RCC 7860 (cell line): ENCODE measurements around the gene WFS1.

Source experiments
- DNase-seq: peaks from one replicate; pipeline ENCODE4 v3.0.0-alpha.2; 2015; ENCODE audit warnings: low spot score
- FAIRE-seq: peaks from 2 replicates; lab custom pipeline; 2012; peaks lifted over from hg19 to GRCh38; lab: Jason Lieb, UNC

Gene WFS1

DNA sequence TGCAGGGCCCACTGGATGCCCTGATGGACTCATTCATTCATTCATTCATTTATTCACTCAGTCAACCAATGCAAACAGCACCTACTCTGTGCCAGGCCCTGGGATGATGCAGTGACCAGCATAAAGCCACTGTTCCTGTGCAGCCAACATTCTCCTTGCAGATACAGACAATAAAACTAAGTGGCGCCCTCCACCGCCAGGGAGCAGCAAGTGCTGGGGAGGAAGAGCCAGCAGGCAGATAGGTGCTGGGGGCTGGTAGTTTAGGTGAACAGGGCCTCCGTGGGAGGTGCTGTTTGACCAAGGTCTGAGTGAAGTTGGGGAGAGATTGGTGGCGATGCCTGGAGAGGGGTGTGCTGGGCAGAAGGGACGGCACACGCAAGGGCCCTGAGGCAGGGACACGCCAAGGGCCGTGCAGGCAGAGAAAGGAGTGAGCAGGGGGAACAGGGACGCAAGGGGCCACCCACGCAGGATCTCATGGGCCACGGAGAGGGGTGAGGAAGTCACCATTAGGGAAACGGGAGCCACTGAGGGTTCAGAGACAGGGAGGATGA lies 65.5 kb downstream of the WFS1 start:
- FAIRE-seq (no peak), DNase-seq (no peak)

DNA sequence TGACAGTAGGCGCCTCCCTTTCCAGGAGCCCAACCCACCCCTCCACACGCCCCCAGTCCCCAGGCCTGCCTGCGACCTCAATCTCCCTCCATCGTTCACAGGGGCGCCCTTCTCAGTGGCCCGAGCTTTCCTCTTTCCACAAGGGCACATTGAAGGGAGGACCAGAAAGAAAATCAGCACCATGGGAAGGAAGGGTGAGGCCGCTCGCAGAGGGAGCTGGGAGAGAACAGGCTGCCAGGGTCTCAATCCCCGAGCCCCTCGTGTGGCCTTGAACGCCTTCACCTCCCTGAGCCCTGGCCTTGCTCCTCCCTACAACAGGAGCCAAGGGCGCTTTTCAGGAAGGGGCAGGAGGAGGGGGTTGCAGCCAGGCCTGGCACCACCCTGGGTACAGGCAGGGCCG lies 66.5 kb downstream of the WFS1 start:
- no peak for FAIRE-seq

DNA sequence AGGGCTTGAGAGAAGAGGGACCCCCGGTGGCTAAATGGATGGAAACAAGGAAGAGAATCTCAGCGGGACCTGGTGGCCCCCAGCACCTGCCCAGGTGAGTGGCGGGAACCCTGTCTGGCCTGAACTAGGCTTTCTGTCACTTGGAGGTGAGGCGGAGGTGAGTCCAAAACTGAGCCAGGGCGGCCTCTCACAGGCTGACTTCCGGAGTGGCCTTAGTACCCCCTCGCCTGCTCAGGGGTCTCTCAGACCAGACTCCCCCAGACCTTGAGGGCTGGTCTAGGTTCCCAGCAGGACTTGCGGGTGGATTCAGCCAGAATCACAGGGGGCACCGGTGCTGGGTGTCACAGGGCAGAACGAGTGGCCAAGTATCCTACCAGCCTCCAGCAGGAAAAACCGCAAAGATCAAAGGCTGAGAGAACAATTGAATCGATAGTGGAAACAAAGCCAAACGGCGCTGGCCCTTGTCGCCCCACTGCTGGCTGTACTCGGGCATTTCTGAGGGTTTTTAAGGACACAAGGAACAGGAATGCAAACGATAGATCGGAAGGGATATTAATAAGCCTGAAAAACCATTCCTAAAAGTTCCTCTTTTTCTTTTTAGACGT lies 67.8 kb downstream of the WFS1 start:
- FAIRE-seq (no peak), DNase-seq (no peak)

More for the DNA sequence above, 66.5 kb downstream of the WFS1 start:
- DNase-seq = no peak

DNA sequence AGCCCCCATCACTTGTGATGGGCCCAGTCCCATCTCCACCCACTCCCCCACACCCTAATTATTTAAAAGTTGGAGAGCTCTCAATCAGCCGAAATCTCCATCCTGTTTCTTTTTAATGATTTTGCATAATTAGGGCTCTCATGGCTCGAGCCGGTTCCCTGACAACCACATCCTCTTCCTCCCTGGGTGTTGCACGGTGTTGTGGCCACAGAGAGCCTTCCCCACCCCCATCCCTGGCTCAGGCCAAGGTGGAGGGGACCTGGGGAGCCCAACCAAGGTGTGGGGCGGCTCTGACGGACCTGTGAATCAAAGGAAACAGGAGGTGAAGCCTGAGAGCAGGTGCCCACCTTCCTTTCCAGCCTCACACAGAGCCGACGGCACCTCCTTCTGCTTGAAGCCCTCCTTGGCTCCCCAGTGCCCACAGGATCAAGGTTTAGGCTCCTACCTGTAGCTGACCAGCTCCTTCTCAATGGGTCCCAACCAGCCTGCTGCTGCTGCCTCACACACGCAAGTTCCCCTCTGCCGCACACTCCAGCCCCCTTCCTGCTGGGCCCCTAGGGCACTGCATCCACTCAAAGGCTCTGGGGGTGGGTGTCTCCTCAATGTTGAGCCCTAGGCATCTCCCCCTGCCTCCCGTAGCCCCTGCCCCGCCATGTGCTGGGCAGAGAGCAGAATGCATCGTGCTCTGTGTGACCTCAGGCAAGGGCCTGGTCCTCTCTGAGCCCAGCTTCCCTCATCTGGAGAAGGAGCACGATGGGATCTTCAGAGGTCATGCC lies 68.7 kb downstream of the WFS1 start:
- DNase-seq (no peak), FAIRE-seq (no peak)

DNA sequence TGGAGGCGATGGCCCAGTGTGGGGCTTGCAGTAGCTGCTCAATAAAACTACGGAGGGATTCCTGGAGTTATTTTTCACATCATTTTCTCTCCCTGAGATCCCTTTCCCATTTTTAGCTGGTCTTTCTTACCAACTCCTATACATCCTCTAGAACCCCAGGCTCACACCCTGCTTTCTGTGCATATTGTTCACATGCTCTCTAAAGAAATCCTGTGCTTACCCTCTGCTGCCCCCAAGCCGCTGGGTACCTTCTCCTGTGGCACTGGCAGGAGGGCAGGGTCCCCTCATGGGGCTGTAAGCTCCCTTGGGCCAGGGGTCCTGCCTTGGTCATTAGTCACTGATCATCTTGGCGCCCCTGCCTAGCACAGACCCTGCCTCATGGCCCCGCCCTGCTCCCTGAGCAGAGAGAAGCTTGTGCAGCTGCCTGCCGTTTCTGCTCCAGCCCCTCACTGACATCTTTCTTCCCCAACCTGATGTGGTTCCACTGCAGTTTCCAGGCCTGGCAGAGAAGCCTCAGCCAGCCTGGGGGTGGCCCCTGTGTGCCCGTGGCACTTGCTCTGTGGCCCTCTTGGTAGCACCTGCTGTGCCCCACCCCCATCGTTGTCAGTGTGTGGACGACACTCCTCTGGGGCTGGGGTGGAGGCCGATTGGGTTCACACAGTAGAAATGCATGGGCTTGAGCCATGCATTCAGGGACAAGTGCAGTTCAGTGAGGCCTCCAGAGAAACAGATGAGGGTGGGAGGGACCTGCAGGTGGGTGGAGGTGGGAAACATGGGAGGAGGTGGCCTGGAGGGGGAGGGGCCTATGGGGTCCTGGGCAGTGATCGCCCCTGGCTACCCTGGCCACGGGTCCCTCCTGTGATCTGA lies 69.5 kb downstream of the WFS1 start:
- FAIRE-seq (no peak), DNase-seq (no peak)

DNA sequence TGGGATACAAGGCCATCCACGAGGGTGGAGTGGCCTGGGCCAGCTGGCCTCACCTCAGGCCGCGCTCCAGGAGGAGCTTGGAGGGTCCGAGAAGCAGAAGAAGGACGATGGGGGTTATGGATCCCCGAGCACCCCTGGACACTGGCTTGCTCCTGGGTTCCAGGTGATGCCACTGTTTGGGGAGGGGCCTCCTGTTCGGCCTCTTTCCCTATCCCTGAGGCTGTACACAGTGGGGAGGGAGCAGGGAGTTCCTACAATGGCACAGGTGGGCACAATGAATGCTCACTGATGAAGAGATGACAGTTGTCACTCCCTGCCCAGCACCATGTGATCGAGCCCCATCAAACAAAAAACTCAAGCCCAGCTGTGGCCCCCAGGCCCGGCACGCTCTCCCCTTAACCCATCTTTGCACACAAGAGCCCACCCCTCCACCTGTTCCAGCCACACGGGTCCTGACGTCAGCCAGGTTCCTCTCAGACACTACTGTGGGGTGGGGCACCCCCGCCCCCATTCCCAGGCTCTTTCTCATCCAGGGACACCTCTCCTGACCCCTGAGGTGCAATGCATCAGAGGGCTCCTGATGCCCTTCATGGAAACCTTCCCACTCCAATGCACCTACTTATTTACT lies 70.3 kb downstream of the WFS1 start:
- FAIRE-seq (no peak), DNase-seq (no peak)

DNA sequence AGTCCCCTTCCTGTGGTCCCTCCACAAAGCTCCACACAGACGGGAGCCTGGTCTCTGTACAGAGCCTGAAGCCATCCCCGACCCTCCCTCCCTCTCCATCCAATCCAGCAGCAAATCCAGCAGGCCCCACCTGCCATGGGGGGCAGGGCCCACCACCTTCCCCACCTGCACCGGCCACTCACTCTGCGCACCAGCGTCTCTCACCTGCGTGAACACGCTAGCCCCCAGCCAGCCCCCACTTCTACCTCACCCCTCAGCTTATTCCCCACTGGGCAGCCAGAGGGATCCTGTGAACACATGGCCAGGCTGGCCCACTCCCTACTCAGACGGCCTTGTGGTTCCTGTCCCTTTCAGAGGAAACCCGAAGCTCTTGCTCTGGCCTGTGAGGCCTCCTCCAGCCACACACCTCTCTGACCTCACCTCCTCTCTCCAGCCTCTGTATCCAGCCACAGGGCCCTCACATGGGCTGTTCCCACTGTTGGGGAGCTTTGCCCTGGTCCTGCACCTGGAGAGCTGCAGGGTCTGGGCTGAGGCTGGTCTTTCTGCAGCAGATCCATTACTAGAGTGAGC lies 70.9 kb downstream of the WFS1 start:
- DNase-seq (no peak), FAIRE-seq (no peak)

DNA sequence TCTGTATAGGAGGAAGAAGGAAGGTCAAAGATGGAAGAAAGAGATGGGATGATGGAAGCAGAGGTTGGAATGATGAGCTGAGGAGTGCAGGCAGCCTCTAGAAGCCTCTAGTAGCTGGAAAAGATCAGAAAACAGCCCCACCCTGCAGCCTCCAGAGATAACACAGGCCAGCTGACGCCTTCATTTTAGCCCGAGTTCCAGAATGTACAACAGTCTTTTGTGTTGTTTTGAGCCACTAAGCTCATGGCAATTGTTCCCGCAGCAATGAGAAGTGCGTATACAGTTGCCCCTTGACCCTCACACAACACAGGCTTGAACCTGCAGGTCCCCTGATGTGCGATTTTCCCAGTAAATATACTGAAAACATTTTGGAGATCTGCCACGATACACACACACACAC lies 72.0 kb downstream of the WFS1 start:
- no peak for FAIRE-seq

DNA sequence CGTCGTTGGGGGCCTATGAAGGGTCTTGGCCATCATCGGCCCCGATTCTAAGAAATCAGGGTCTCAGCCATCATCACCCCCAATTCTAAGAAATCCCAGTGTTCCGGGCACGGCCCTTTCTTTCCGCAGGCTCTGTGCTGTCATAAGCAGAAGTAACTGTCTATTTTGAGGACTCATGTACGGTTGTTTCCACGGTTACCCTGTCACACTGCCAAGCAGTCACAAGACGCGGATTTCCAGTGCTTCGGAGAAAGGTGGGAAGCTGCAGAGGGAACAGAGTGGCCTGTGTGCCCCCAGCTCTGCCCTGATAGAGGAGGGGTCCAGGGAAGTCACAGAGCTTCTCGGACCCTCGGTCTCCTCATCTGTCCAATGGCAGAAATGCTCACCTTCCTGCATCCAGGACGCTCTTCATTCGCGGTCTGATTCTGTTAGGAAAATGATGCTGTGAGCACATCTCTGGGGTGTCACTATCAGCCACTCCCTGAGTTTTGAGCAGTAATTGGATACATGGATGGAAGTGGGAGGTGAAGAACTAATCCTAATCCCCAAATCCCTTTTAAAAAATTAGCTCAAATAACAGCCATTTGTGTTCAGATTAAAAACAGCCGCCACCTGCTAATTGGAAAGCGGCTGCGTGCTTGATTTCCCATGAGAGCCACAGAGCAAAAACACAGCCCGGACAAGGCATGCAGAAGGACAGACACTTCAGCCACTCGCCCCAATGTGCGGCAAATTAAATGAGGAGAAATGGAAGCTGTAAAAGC lies 73.1 kb downstream of the WFS1 start:
- DNase-seq = no peak
- FAIRE-seq = no peak

More for the DNA sequence above, 72.0 kb downstream of the WFS1 start:
- DNase-seq = no peak

DNA sequence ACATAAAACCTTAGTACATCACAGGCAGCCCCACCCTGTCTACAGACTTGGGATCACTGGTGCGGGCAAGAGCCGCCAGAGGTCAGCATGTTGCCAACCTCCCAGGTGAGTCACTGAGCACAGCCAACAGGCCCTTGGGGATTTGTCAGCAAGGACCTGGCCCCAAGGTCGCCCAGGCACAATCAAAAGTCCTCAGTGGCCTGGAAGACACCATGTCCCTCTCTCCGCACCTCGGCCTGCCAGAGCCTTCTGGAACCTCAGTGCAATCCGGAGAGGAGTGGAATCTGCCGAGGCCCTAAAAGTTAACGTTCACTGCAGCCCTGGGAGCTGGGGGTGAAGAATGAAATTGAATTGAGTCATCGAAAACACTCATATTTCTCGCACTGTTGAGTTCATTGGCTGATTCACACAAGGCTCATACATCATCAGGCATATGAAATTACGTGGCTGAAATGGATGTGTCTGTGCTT lies 74.3 kb downstream of the WFS1 start:
- FAIRE-seq (peak; percentile 91), DNase-seq (peak; percentile 85)

DNA sequence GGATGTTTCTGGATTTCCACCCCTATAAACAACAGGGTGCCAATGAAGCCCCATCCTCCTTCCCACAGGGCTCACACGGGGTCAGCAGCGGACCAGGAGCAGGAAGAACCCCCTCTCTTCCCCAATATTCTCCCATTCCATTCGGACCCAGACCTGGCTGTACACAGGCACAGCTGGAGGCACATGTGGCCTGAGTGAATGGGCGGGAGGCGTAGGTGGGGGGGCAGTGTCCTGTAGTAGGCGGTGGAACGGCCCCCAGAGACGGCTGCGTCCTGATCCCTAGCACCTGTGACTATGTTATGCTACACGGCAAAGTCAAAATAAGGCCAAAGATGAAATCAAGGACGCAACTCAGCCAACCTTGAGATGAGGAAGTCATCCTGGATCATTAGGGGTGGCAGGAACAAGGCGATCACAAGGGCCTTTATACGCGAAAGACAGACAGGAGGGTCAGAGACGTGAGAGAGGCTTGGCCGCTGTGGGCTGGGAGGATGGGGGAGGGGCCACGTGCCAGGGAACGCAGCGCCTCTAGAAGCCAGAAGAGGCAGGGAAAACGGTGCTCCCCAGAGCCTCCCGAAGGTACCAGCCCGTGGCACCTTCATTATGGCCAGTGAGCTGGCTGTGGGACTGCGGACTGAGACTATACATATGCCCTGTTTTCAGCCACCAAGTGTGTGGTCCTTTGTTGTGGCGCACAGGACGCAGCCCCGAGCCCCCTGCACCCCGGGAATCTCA lies 75.6 kb downstream of the WFS1 start:
- FAIRE-seq (no peak), DNase-seq (no peak)

DNA sequence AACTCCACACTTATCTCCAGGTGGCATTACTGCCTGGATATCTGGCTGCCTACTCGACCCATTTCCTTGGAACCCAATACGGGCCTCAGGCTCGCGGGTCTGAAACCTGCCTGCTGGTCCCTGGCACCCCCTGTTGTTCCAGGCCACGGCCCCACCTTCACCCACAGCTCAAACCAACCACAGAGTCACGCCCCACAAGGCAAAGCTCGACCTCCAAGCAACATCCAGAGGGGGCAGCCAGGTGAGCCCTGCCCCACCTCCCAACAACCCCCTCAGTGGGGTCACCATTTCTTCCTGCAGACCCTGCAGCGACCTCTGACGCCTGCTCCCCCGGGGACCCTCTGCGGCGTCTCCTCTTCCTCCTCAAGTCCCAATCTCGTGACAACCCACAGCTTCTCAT lies 76.2 kb downstream of the WFS1 start:
- no peak for FAIRE-seq
- no peak for DNase-seq

DNA sequence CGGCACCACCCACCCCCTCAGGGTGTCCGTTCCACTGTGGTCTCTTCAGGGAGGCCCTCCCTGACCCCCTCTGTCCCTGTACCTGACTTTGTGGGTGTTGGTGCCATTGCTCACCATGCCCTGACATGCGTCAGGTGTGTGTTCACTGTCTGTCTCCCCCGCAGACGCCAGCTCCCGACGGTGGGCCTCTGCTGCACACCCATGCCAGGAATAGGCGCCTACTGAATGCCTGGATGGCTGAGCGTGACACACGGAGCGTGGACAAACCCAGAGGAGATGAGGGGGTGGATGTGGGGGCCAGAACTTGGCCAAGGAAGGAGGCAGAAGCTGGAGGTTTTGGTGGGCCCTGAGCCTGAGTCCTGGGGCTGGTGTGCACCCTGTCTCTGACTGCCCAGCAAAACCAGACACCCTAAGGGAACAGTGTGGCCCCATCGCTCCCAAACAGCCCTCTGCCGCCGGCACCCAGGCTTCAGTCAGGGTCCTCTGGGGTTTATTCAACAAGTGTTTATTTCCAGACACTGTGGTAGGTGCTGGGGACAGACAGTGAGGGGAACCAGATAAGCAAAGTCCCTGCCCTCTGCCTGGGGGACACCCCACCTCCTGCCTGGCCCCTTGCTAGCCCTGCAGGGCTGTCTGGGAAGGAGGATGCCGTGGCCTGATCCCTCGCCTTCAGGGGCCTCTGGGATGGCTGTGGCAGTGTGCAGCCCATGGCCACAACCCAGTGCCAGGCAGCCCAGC lies 76.9 kb downstream of the WFS1 start:
- DNase-seq = no peak
- no peak for FAIRE-seq

DNA sequence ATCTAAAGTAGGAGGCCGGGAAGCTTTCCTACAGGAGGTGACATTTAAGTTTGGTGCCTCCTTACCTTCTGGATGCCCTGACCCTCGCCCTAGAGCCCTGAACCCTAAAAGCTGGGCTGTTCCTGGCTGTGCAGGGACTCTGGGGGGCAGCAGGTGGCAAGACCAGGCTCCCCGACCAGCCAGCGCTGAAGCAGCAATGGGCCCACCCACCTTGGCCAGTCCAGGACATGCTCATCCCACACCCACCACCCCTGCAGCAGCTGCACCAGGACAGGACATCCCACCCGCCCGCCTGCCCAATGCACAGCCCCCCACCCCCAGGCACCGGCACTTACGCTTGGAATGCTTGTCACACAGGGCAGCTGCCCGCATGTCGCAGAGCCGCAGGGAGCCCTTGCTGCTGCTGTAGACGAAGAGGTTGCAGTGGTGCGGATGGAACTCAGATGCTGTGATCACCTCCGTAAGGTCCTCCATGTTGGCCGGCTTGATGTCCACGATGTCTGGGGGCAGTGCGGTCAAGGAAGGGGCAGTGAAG lies 77.9 kb downstream of the WFS1 start:
- no peak for FAIRE-seq
- DNase-seq = no peak

DNA sequence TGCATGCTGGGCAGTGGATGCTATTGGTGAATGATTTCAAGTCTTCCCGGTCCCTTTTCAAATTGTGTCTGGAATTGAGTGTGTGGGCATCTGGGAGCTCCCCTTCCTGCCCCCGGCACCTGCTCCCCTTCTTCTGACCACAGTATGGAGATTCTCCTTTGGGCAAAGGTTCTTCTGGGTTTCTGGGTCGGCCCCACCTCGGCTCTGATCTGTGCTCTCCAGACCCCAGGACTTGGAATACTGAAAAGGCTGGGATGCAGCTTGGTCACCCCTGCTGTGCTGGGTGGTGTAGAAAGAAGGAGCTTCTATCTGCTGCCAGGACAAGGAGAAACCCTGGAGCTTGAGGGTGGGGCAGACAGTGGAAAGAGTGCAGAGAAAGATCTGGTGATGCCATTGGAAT lies 78.8 kb downstream of the WFS1 start:
- DNase-seq = no peak
- no peak for FAIRE-seq

DNA sequence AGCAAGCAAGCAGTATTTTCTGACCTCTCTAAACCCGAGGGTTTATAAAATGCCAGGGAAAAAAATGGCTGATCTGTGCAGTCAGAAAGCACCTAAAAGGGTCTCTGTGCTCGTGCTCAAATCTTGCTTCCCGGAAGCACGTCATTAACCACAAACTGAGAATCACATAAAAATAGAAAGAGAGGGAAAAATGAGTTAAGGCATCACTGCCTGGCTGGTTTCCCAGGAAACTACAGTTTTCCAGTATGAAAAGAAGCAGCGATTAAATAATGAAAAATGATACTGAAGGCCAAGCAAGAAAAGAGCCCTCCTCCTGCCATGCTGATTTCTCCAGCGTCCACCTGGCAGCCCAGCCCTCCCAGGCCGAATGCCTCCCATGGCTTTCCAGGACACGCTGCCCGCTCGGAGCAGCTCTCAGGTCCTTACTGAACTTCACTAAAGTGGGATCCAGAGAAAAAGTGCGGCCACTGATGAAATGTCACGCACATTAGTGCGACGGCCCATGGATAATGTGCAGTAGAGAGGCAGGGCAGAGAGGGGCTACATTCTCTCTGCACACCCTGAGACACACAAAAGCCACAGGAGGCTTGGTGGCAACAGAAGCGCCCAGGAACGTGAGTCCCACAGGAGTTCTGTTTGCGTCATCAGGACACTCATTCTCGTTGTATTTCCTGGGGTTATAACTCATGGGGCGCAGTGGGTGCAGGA lies 80.4 kb downstream of the WFS1 start:
- FAIRE-seq (no peak), DNase-seq (no peak)

DNA sequence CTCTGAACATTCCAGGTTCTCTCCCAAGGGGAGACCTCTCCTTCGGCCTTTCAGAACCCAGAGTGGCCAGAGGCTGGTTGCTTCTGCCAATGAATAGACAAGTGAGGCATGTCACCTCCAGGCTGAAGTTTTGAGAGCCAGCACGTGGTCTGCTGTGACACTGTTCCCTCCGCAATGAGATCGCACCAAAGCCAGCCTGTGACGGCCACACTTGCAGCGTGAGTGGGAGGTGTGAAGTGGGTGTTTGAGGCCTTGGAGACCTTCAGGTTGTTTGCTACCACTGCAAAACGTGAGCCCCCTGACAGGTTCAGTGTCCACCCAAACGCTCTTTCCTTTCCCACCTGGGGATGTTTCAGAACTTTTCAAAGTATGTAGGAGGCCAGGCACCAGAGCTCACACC lies 81.0 kb downstream of the WFS1 start:
- DNase-seq = no peak
- FAIRE-seq = no peak
